GM21447 (cell line): ENCODE data around the gene SLC6A19.
"Not testable (repeated sequence)": the region's sequence is repeated elsewhere in the genome, so short reads cannot be mapped to it uniquely, and the experiment has no call there.

ENCODE experiments used
- ATAC-seq: cut with Tn5 transposase; IDR thresholded peaks from one replicate; pipeline ENCODE4 v1.9.1; 2021; ENCODE audit not compliant: unreplicated experiment

SLC6A19 gene

DNA sequence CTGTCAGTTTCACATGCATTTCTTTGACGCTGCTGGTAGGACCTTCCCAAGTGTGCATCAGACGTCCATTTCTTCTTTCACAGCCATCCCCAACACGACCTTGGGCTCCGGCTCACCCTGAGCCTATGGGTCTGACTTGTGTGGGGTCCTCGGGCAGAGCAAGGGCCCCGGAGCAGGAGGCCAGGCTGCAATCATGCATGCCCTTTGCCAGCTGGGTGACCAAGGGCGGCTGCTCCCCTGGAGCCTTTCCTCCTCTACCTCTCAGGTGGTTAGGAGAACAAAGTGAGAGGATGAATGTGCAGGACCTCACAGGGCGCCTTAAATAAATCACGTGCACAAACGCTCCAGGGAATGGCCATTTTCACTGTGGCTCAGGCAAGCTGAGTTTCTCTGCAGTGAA is 60.2 kb downstream of the SLC6A19 start:
- ATAC-seq = no peak

- ATAC-seq = no peak
Observed at GRCh38 chr5:1262381-1262780, 61.0 kb downstream of the SLC6A19 start.

DNA sequence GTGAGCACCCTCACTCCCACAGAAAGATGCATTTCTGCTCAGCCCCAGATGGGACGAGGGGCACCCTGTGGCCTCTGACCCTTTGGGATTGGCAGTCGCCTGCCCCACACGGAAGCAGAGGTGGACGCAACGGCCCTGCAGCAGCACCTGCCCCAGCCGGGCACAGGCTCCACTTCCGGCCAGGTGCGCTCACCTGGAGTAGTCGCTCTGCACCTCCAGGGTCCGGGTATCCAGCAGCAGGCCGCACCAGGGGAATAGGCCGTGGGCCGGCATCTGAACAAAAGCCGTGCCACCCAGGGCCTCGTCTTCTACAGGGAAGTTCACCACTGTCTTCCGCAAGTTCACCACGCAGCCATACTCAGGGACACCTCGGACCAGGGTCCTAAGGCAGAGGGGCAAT is 62.8 kb downstream of the SLC6A19 start:
- ATAC-seq = no peak

DNA sequence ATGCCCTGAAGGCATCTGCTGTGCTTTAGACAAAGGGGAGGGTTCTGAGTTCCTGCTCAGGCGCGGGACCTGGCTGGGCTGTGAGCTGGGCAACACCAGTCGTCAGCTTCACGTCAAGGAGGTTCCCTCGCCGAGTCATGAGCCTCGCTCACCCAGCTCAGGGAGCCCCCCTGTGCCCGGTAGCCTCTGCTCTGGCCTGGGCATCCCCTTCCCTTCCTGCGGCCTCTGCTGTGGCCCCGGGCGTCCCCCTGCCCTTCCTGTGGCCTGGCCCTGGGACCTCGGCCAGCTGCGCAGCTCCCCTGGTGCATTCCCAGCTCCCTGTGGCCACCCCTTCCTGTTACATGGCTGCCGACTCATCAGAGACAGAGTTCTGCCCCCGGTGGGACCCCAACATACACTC is 63.6 kb downstream of the SLC6A19 start:
- ATAC-seq = no peak

- no peak for ATAC-seq
Observed at GRCh38 chr5:1265461-1266455, 64.4 kb downstream of the SLC6A19 start.

DNA sequence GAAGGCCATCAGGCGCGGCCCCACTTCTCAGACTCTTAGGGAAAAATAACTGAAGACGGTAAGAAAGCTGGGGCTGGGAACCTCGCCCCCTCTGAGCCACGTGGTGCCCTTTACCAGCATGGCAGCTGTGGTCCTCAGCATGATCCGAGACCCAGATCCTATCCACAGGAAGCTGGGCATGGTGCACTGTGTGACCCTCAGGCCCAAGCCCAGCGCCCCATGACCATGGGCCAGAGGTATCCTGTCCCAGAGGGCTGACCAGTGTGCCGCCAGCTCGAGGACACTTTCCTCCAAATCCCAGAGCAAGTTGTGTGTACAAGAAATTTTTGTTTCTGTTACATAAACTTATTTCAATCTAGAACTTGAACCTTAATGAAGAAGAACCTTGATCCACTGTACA is 65.4 kb downstream of the SLC6A19 start:
- no peak for ATAC-seq

DNA sequence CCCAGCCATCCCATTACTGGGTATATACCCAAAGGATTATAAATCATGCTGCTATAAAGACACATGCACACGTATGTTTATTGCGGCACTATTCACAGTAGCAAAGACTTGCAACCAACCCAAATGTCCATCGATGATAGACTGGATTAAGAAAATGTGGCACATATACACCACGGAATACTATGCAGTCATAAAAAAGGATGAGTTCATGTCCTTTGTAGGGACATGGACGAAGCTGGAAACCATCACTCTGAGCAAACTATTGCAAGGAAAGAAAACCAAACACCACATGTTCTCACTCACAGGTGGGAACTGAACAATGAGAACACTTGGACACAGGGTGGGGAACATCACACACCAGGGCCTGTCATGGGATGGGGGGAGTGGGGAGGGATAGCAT is 66.1 kb downstream of the SLC6A19 start:
- not testable (repeated sequence) for ATAC-seq

DNA sequence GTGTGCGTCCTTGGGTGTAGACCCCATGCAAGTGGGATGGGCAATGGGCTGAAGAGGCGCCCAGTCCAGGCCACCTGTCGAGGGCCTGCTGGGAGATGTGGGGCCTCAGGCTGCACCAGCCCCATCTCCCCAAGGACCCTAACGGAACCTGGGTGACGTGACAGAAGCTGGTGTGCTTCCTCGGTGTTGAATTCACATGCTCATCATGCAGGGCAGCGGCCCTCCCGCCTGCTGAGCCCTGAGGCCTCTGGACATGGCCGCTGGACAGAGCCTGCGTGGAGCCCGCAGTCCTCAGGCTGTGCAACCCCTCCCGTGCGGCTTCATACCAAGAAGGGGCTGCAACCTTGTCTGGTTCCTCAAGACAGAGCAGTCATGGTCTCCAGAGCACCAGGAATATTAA is 66.7 kb downstream of the SLC6A19 start:
- ATAC-seq = no peak

DNA sequence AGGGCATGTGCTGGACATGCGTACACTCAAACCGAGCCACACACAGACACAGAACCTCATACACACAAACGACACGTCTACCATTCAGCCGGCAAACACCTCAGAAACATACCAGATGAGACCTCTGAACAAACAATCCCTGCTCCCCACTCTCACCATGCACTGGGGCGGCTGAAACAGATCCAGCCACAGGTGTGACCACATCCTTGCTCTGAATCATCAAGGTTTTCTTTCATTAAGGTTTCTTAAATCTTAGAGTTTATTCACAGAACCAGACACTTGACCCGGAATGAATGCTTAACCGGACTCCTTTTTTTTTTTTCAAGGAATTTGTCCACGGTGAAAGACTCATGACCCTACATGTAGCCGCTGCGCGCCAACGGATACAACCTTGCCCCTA is 67.3 kb downstream of the SLC6A19 start:
- ATAC-seq = no peak

DNA sequence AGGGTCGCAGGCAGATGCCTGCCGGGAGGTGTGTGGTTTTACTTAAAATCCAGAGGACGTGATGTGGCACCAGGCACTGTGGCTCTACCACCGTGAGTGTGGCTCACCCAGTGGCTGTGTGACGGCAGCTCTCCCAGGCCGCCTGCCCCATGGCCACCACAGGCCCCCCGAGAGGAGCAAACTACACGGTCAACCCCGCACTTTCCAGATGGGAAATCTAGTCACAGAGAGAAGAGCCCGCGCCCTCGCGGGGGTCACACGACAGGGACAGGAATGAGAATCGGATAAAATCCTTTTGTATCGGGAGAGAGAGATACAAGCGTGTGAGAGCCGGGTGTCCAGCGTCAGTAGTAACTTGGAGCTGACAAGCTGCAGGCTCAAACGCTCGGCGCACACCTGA is 69.0 kb downstream of the SLC6A19 start:
- ATAC-seq = no peak

GRCh38 chr5:1270933-1271914 is 69.8 kb downstream of the SLC6A19 start:
- ATAC-seq = no peak

- no peak for ATAC-seq
Observed at GRCh38 chr5:1272201-1272600, 70.8 kb downstream of the SLC6A19 start.

DNA sequence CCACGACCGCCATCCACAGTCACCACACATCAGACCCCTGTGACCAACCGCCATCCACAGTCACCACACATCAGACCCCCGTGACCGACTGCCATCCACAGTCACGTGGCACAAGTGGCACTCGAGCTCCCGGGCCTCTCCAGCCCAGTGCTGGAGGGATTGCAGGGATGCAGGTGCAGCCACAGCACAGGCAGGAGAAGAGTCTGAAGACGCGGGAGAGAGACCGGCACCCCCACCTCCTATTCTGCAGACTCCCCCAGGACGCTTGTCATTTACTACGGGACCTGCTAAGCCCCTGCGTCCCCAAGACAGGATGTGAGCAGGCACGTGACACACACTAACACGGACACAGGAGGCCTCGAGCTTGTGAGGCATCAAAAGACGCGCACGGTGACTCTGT is 72.3 kb downstream of the SLC6A19 start:
- ATAC-seq = no peak

DNA sequence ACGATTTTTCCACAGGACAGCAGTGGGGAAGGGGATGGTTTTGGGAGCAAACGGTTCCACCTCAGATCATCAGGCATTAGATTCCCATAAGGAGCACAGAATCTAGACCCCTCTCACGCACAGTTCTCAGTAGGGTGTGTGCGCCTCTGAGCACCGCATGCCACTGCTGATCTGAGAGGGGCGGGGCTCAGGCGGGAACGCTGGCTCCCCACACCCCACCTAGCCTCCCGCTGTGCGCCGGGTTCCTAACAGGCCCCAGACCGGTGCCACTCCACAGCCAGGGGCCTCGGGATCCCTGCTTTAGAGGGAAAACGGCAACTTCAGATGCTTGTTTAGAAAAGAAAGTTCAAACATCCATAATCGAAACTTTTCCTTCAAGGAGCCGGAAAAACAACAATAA is 73.1 kb downstream of the SLC6A19 start:
- no peak for ATAC-seq
